GM19455 (cell line): ENCODE measurements around the gene UTS2R.
"Not testable (repeated sequence)": the region's sequence is repeated elsewhere in the genome, so short reads cannot be mapped to it uniquely, and the experiment has no call there.

Experiments
- ATAC-seq: cut with Tn5 transposase; IDR thresholded peaks from one replicate; pipeline ENCODE4 v1.9.1; 2021; ENCODE audit not compliant: unreplicated experiment

Gene UTS2R

GRCh38 chr17:82406131-82406671, 34.6 kb downstream of the UTS2R start:
- no peak for ATAC-seq

GRCh38 chr17:82407255-82407654, 35.7 kb downstream of the UTS2R start:
- no peak for ATAC-seq

- no peak for ATAC-seq
These were observed 36.8 kb downstream of the UTS2R start for GRCh38 chr17:82408288-82408937.

GRCh38 chr17:82408938-82409318, 37.4 kb downstream of the UTS2R start:
- no peak for ATAC-seq

- ATAC-seq, result no peak
These were observed 38.6 kb downstream of the UTS2R start for GRCh38 chr17:82410014-82410716.

- no peak for ATAC-seq
These were observed 40.0 kb downstream of the UTS2R start for GRCh38 chr17:82411396-82412053.

- not testable (repeated sequence) for ATAC-seq
These were observed 40.5 kb downstream of the UTS2R start for GRCh38 chr17:82412081-82412480.

- no peak for ATAC-seq
These were observed 41.3 kb downstream of the UTS2R start for GRCh38 chr17:82412535-82413520.

GRCh38 chr17:82414548-82415281, 43.1 kb downstream of the UTS2R start:
- no peak for ATAC-seq

GRCh38 chr17:82415336-82415735, 43.8 kb downstream of the UTS2R start:
- no peak for ATAC-seq

GRCh38 chr17:82415786-82416185, 44.2 kb downstream of the UTS2R start:
- no peak for ATAC-seq

- ATAC-seq, result no peak
These were observed 44.7 kb downstream of the UTS2R start for GRCh38 chr17:82416264-82416663.

GRCh38 chr17:82416771-82417170, 45.2 kb downstream of the UTS2R start:
- ATAC-seq, result no peak

GRCh38 chr17:82418001-82418986, 46.7 kb downstream of the UTS2R start, which contains the start of the genes HEXD and OGFOD3:
Gene HEXD (plus strand): TSS chr17:82418347. CDS start chr17:82419800, 1,453 bp downstream.
Gene OGFOD3 (minus strand): TSS chr17:82418586. CDS start chr17:82418485, 101 bp downstream.
- peak; percentile 74 for ATAC-seq

- ATAC-seq, result no peak
These were observed 48.0 kb downstream of the UTS2R start for GRCh38 chr17:82419540-82419939.

- ATAC-seq, result no peak
These were observed 52.7 kb downstream of the UTS2R start for GRCh38 chr17:82424001-82424862.

GRCh38 chr17:82424863-82425159, 53.2 kb downstream of the UTS2R start:
- ATAC-seq, result no peak
